ENCODE data around the gene PSMC3IP.

The PSMC3IP gene

GRCh38 chr17:42536372-42537155 is 41.0 kb downstream of the PSMC3IP start (continued):
- TF ChIP-seq KLF17 (tag by site-specific recombination; IDR thresholded peaks at IDR 0.05): peak; percentile 84
- no peak for TF ChIP-seq PRDM6 (tag by site-specific recombination; IDR thresholded peaks at IDR 0.05)
- TF ChIP-seq ZIC2 (tag by site-specific recombination; IDR thresholded peaks at IDR 0.05): peak; percentile 67
- no peak for TF ChIP-seq ZNF785 (tag by site-specific recombination; IDR thresholded peaks at IDR 0.05)
- no peak for TF ChIP-seq ZNF776 (tag by site-specific recombination; IDR thresholded peaks at IDR 0.05; ENCODE audit: borderline replicate concordance)
- no peak for TF ChIP-seq ZNF530 (tag by site-specific recombination; IDR thresholded peaks at IDR 0.05; ENCODE audit: low read depth)
- no peak for TF ChIP-seq HOXD13 (CRISPR knock-in tag; IDR thresholded peaks at IDR 0.05; ENCODE audit: borderline replicate concordance)
- peak; percentile 39 for TF ChIP-seq KLF10 (tag by site-specific recombination; IDR thresholded peaks at IDR 0.05)
- TF ChIP-seq ZNF488 (tag by site-specific recombination; IDR thresholded peaks at IDR 0.05): no peak
- no peak; the same call in 1 of the 2 replicates for TF ChIP-seq PBX3 (CRISPR knock-in tag; IDR thresholded peaks at IDR 0.05)
- TF ChIP-seq ZNF747 (tag by site-specific recombination; IDR thresholded peaks at IDR 0.05): no peak
- TF ChIP-seq ZBTB11 (tag by site-specific recombination; conservative IDR thresholded peaks at IDR 0.05; ENCODE audit: low read depth): peak; percentile 87
- no peak for TF ChIP-seq ZNF138 (tag by site-specific recombination; IDR thresholded peaks at IDR 0.05; ENCODE audit: borderline replicate concordance)
- TF ChIP-seq ZNF423 (tag by site-specific recombination; IDR thresholded peaks at IDR 0.05): peak; percentile 68
- peak; percentile 70 for TF ChIP-seq ZBTB26 (tag by site-specific recombination; optimal IDR thresholded peaks at IDR 0.05)
- TF ChIP-seq HOXA7 (CRISPR knock-in tag; IDR thresholded peaks at IDR 0.05; ENCODE audit: borderline replicate concordance): no peak
- TF ChIP-seq ZNF449 (tag by site-specific recombination; IDR thresholded peaks at IDR 0.05): peak; percentile 61; the same call in 1 of the 2 replicates
- TF ChIP-seq ZNF692 (tag by site-specific recombination; IDR thresholded peaks at IDR 0.05): no peak
- 0 out of 2 replicates have a peak, but pooled peaks have one; percentile 52 for TF ChIP-seq KLF16 (tag by site-specific recombination; IDR thresholded peaks at IDR 0.05)
- no peak for TF ChIP-seq ZNF529 (tag by site-specific recombination; IDR thresholded peaks at IDR 0.05; ENCODE audit: insufficient replicate concordance)
- TF ChIP-seq ZBTB8A (tag by site-specific recombination; IDR thresholded peaks at IDR 0.05): peak; percentile 75
- TF ChIP-seq ZNF211 (tag by site-specific recombination; IDR thresholded peaks at IDR 0.05; ENCODE audit: low read depth): no peak
- no peak for TF ChIP-seq INSM2 (tag by site-specific recombination; IDR thresholded peaks at IDR 0.05)
- TF ChIP-seq ZNF121 (tag by site-specific recombination; IDR thresholded peaks at IDR 0.05): no peak
